HCT116 (cell line): ENCODE results near the gene GALK1. TPM values are rescaled to one million over a fixed set of nuclear protein-coding genes. Genes with fewer than 3 reads are reported as not detected.

Experiments used
- ATAC-seq: fragments of 200-7000 bp; cut with Tn5 transposase; 2 replicates; pipeline ENCODE4 v1.9.1; 2020; ENCODE audit warnings: mild to moderate bottlenecking, moderate library complexity
- BruUV-seq: library from RNA; stranded (reverse); fragments of 400-500 nt; replicated peaks from 2 replicates; lab custom pipeline; 2021; lab: Mats Ljungman, UMichigan
- CTCF ChIA-PET: fragments of 300-600 bp; sonication (Branson Sonifier 250); formaldehyde crosslinking; loops from one replicate; lab custom pipeline; 2021; ENCODE audit warnings: antibody characterized with exemption; lab: Charles Lee
- POLR2A ChIA-PET: fragments of 300-600, 350-600 bp; sonication (Branson Sonifier 250); formaldehyde crosslinking; loops from one replicate; lab custom pipeline; 2021; ENCODE audit warnings: antibody characterized with exemption; lab: Charles Lee
- RAD21 ChIA-PET, 2 experiments: fragments of 300-600 bp; sonication (Branson Sonifier 250); formaldehyde crosslinking; loops; one replicate each; lab custom pipeline; 2023; ENCODE audit warnings: low total read pairs in 2 of 2; ENCODE audit not compliant: uncharacterized antibody in 2 of 2, unreplicated experiment in 2 of 2, low non-redundant PET in 1 of 2; lab: Charles Lee
- DNase-seq: peaks from one replicate; pipeline ENCODE4 v3.0.0-alpha.2; 2010; ENCODE audit warnings: low read depth, low spot score
- H2AFZ ChIP-seq: fragments of 200-600 bp; shearing (Covaris generic), sonication (generic); 2 replicates; pipeline ENCODE4 v1.6.1; 2017; ENCODE audit warnings: low read depth, mixed run types, mixed read lengths, antibody characterized with exemption, low read length; ENCODE audit not compliant: poor library complexity, severe bottlenecking
- H3K27ac ChIP-seq: 2 replicates; pipeline ENCODE4 v1.5.1; 2012; ENCODE audit warnings: low read depth, low read length
- H3K27me3 ChIP-seq: fragments of 200-600 bp; sonication (generic); 2 replicates; pipeline ENCODE4 v1.6.1; 2016; ENCODE audit warnings: mixed run types, low read length, mixed read lengths; ENCODE audit not compliant: insufficient read depth
- H3K36me3 ChIP-seq, 2 experiments: fragments of 200-500 bp in 1 of 2; fragments of 200-600 bp in 1 of 2; sonication (Bioruptor generic) in 1 of 2; sonication (generic) in 1 of 2; 2 replicates each; pipeline versions ENCODE4 v1.5.1 to v1.6.1; 2014 to 2016; ENCODE audit warnings: low read length in 2 of 2, inconsistent platforms in 1 of 2, mixed read lengths in 1 of 2, mixed run types in 1 of 2; ENCODE audit not compliant: insufficient read depth in 2 of 2, control insufficient read depth in 1 of 2
- H3K4me1 ChIP-seq, 2 experiments: fragments of 200-600 bp in 1 of 2; sonication (generic) in 1 of 2; 2 replicates each; pipeline versions ENCODE4 v1.5.1 to v1.6.1; 2012 to 2017; ENCODE audit warnings: low read length in 2 of 2, inconsistent platforms in 1 of 2, mild to moderate bottlenecking in 1 of 2, mixed read lengths in 1 of 2, mixed run types in 1 of 2, moderate library complexity in 1 of 2; ENCODE audit not compliant: insufficient read depth in 2 of 2, control insufficient read depth in 1 of 2
- H3K4me2 ChIP-seq: fragments of 200-600 bp; sonication (generic); 2 replicates; pipeline ENCODE4 v1.6.1; 2017; ENCODE audit warnings: mixed run types, low read length, mixed read lengths
- H3K4me3 ChIP-seq, 2 experiments: fragments of 200-600 bp in 1 of 2; sonication (generic) in 1 of 2; replicated peaks in 1 of 2; 2 replicates each; pipeline ENCODE4 v1.5.1; 2011 to 2016; ENCODE audit warnings: low read length in 2 of 2, control low read depth in 1 of 2, low read depth in 1 of 2, mild to moderate bottlenecking in 1 of 2, mixed read lengths in 1 of 2, mixed run types in 1 of 2
- H3K79me2 ChIP-seq: fragments of 200-600 bp; sonication (generic); 2 replicates; pipeline ENCODE4 v1.6.1; 2017; ENCODE audit warnings: mild to moderate bottlenecking, mixed run types, low read length, moderate library complexity, mixed read lengths; ENCODE audit not compliant: insufficient read depth
- H3K9ac ChIP-seq: fragments of 200-600 bp; sonication (generic); 2 replicates; pipeline ENCODE4 v1.6.1; 2016; ENCODE audit warnings: low read length, mixed read lengths
- H3K9me2 ChIP-seq: fragments of 200-600 bp; sonication (generic), shearing (Covaris generic); 2 replicates; pipeline ENCODE4 v1.6.1; 2017; ENCODE audit warnings: mixed run types, mild to moderate bottlenecking, moderate library complexity; ENCODE audit not compliant: insufficient read depth
- H3K9me3 ChIP-seq, 2 experiments: fragments of 200-500 bp in 1 of 2; fragments of 200-600 bp in 1 of 2; sonication (Bioruptor generic) in 1 of 2; sonication (generic) in 1 of 2; 2 replicates each; pipeline ENCODE4 v1.6.1; 2014 to 2017; ENCODE audit warnings: low read length in 2 of 2, mixed read lengths in 2 of 2, inconsistent platforms in 1 of 2, low read depth in 1 of 2, mild to moderate bottlenecking in 1 of 2, mixed run types in 1 of 2, moderate library complexity in 1 of 2; ENCODE audit not compliant: control insufficient read depth in 1 of 2, insufficient read depth in 1 of 2
- H4K20me1 ChIP-seq: fragments of 200-600 bp; sonication (generic), shearing (Covaris generic); 2 replicates; pipeline ENCODE4 v1.6.1; 2017; ENCODE audit warnings: mixed run types, mild to moderate bottlenecking, moderate library complexity; ENCODE audit not compliant: insufficient read depth
- CBX3 ChIP-seq: IDR thresholded peaks from 2 replicates; pipeline ENCODE4 v1.6.1; 2012; ENCODE audit warnings: low read depth
- CTCF ChIP-seq, 3 experiments: fragments of 200-600 bp in 1 of 3; sonication (generic) in 1 of 3; IDR thresholded peaks in 2 of 3; conservative IDR thresholded peaks in 1 of 3; 2 replicates each; pipeline ENCODE4 v1.5.1; 2012 to 2017; ENCODE audit warnings: low read depth in 2 of 3, low read length in 2 of 3, antibody characterized with exemption in 1 of 3, borderline replicate concordance in 1 of 3, control low read depth in 1 of 3, mild to moderate bottlenecking in 1 of 3, mixed read lengths in 1 of 3, mixed run types in 1 of 3, moderate library complexity in 1 of 3; ENCODE audit not compliant: insufficient read depth in 1 of 3
- ELF1 ChIP-seq: IDR thresholded peaks from 2 replicates; pipeline ENCODE4 v1.6.1; 2012; ENCODE audit warnings: low read depth, borderline replicate concordance
- FOSL1 ChIP-seq: IDR thresholded peaks from 2 replicates; pipeline ENCODE4 v1.6.1; 2012; ENCODE audit warnings: low read depth
- RAD21 ChIP-seq: IDR thresholded peaks from 2 replicates; pipeline ENCODE4 v1.6.1; 2012; ENCODE audit warnings: low read depth, mild to moderate bottlenecking
- SIN3A ChIP-seq: IDR thresholded peaks from 2 replicates; pipeline ENCODE4 v1.6.1; 2012; ENCODE audit warnings: low read depth
- TCF7L2 ChIP-seq: IDR thresholded peaks from 2 replicates; pipeline ENCODE4 v1.7.0; 2011; ENCODE audit warnings: borderline replicate concordance, inconsistent platforms; ENCODE audit not compliant: insufficient read depth, insufficient read length; ENCODE audit errors: extremely low read depth
- intact Hi-C: fragments of 100-400 bp; cut with micrococcal nuclease; formaldehyde crosslinking; loops from 2 replicates; pipeline ENCODE4 v1.10.0; 2022
- total RNA-seq: library from RNA; stranded (reverse); gene quantifications from one replicate; pipeline ENCODE4 v1.2.1, GENCODE V29; 2021; ENCODE audit not compliant: unreplicated experiment

GALK1 gene
- total RNA-seq, 1 experiment from 2014 or later, result 57.8 TPM

GRCh38 chr17:75753514-75754377 lies 11.2 kb downstream of the GALK1 start:
- DNase-seq (no peak), ATAC-seq (no peak)
- Histone ChIP-seq H3K9ac (no peak overlapping the region), H3K4me1 (peaks cover 0 to 3% of the 10 kb centered on the region in 2 experiments; a peak in 1 of 4 replicates), H4K20me1 (no peaks in the 10 kb centered on the region), H3K4me3 (no peak overlapping the region), H3K27ac (peak overlapping the region; percentile 26; the same call in 1 of the 2 replicates), H3K4me2 (no peak overlapping the region), H3K9me2 (no peaks in the 10 kb centered on the region), H2AFZ (no peak overlapping the region), H3K79me2 (no peaks in the 10 kb centered on the region; the same call in 1 of the 2 replicates), H3K9me3 (no peaks in the 10 kb centered on the region), H3K27me3 (no peaks in the 10 kb centered on the region), H3K36me3 (peaks cover 34 to 83% of the 10 kb centered on the region in 2 experiments)
- ChIA-PET RAD21 (no interaction called here), POLR2A (interaction anchor here (1.0 kb wide), 1 partner anchor 26 kb away, joined by 3 read pairs; no protein-coding TSS in a partner anchor), CTCF (interaction anchor here (1.0 to 1.8 kb wide), 3 partner anchors 9 to 74 kb away, joined by 3 to 4 read pairs (median 3); no protein-coding TSS in a partner anchor)
- TF ChIP-seq TCF7L2, result no peak
- intact Hi-C loops, result loop anchor here (10.0 kb wide), 1 partner anchor 329 kb away; no protein-coding TSS in a partner anchor
- no TSS peak for BruUV-seq

- no peak overlapping the region for H3K9ac ChIP-seq
- H4K20me1 ChIP-seq, result no peaks in the 10 kb centered on the region
- POLR2A ChIA-PET, result interaction anchor here (1.0 kb wide), 1 partner anchor 27 kb away, joined by 3 read pairs; no protein-coding TSS in a partner anchor
- CTCF ChIA-PET, result interaction anchor here (1.0 to 1.8 kb wide), 3 partner anchors 9 to 73 kb away, joined by 3 to 4 read pairs (median 3); no protein-coding TSS in a partner anchor
- BruUV-seq, result no TSS peak
- H3K9me3 ChIP-seq, result no peaks in the 10 kb centered on the region
- H3K4me1 ChIP-seq, result no peaks in the 10 kb centered on the region
- no peak overlapping the region for H3K4me3 ChIP-seq
- ATAC-seq (no peak), DNase-seq (no peak)
- H3K79me2 ChIP-seq, result no peaks in the 10 kb centered on the region; the same call in 1 of the 2 replicates
- H3K27me3 ChIP-seq, result no peaks in the 10 kb centered on the region
- H3K36me3 ChIP-seq, result peaks cover 37 to 88% of the 10 kb centered on the region in 2 experiments
- no peak overlapping the region for H2AFZ ChIP-seq
- no peak overlapping the region for H3K4me2 ChIP-seq
- intact Hi-C loops, result loop anchor here (10.0 kb wide), 1 partner anchor 328 kb away; no protein-coding TSS in a partner anchor
- no peak overlapping the region for H3K27ac ChIP-seq
- no peaks in the 10 kb centered on the region for H3K9me2 ChIP-seq
- RAD21 ChIA-PET, result no interaction called here
- TF ChIP-seq RAD21 (no peak), CTCF (IDR thresholded peaks at IDR 0.05 in 2 of 3, conservative IDR thresholded peaks at IDR 0.05 in 1 of 3; ENCODE audit: borderline replicate concordance in 1 of 3, insufficient read depth in 1 of 3, low read depth in 2 of 3, low read length in 2 of 3) (peak in 2 of 3 experiments; percentile 10 to 17; a peak in 1 of 6 replicates), CBX3 (no peak), SIN3A (no peak), FOSL1 (no peak), ELF1 (no peak), TCF7L2 (no peak)
Observed at GRCh38 chr17:75752802-75753513, 12.0 kb downstream of the GALK1 start.
